HG03571 (cell line): ENCODE data around the gene MARCHF9.
"Not testable (repeated sequence)": the region's sequence is repeated elsewhere in the genome, so short reads cannot be mapped to it uniquely, and the experiment has no call there.

Experiments
- ATAC-seq: cut with Tn5 transposase; IDR thresholded peaks from one replicate; pipeline ENCODE4 v1.9.1; 2021; ENCODE audit not compliant: unreplicated experiment

Gene MARCHF9

GRCh38 chr12:57767876-57768275 lies 13.0 kb downstream of the MARCHF9 start:
- ATAC-seq: no peak

GRCh38 chr12:57769594-57769993 lies 14.7 kb downstream of the MARCHF9 start:
- ATAC-seq: no peak

DNA sequence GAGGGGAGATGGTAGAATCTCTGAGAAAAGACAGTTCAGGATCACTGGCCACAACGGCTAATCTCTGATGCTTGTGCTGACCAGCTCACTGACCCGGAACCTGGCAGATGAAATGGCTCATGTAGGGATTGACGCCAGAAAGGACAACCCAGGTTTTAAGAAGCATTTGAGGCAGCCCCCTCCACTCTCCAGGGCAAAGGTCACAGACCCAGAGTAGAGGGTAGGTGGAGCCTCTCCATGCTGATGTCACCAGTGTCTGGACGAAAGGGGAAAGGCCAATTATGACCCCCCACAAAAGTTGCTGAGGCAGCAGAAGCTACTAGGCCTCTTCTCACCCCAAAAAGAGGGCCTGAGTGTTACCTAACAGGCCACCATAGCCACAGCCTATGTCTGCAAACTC lies 15.8 kb downstream of the MARCHF9 start:
- ATAC-seq: no peak

DNA sequence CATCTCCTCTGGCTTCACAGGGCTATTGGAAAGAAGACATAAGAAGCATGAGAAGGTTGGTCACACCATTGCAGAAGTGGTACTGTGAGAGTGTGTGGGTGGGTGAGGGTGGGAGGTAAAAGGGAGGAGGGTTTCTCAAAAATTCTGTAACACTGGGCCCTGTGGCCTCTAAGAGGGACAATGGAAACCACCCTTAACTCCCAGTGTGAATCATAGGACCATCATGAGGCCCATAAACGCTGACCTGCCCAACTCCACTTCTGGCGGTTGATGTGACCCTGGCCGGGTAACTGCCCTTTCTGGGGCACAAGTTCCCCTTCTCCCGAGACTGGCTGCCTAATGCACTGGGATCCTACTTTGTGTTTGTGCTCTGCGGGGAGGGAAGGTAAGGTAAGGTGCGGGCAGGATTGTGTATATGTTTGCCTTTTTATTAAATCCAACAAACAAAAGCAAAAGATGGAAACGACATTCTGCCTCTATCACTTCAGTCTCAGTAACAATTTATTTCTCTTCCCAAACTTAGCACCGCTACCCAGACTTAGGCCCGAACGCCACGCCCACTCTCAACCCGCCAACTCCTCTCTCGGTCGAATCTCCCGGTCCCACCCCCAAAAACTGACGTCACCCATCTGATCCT lies 16.5 kb downstream of the MARCHF9 start:
- peak; percentile 68 for ATAC-seq

GRCh38 chr12:57771873-57772428 lies 17.0 kb downstream of the MARCHF9 start, which contains the start of gene METTL1:
Gene METTL1 (minus strand): TSS chr12:57772105. CDS start chr12:57772083, 22 bp downstream.
- peak; percentile 79 for ATAC-seq

- ATAC-seq: peak; percentile 33
These were observed 17.8 kb downstream of the MARCHF9 start, which contains the start of gene EEF1AKMT3 for GRCh38 chr12:57772429-57773322. Gene EEF1AKMT3 (plus strand): TSS chr12:57772614. CDS start chr12:57772725, 111 bp downstream.

GRCh38 chr12:57774634-57775033 lies 19.7 kb downstream of the MARCHF9 start:
- not testable (repeated sequence) for ATAC-seq

- ATAC-seq: no peak
These were observed 20.1 kb downstream of the MARCHF9 start for GRCh38 chr12:57775044-57775443.

GRCh38 chr12:57775563-57776246 lies 20.8 kb downstream of the MARCHF9 start:
- no peak for ATAC-seq

DNA sequence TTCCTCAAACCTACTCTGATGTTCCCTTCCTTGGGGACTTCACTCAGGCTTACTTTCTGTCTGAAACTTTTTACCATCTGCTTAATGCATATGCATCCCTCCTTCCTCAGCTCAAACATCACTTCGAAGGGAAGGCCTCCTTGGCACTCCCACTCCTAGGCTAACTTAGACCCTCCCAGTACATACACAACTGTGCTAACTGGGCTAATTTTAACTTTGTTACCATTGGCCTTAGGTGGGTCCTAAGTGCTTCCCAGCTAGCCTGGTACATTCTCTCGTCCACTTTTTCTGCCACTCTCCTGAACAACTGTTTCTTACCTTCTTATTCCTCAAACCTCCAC lies 21.3 kb downstream of the MARCHF9 start:
- ATAC-seq: no peak

- ATAC-seq: no peak
These were observed 22.5 kb downstream of the MARCHF9 start for GRCh38 chr12:57777367-57777766.

- no peak for ATAC-seq
These were observed 23.0 kb downstream of the MARCHF9 start for GRCh38 chr12:57777911-57778310.

DNA sequence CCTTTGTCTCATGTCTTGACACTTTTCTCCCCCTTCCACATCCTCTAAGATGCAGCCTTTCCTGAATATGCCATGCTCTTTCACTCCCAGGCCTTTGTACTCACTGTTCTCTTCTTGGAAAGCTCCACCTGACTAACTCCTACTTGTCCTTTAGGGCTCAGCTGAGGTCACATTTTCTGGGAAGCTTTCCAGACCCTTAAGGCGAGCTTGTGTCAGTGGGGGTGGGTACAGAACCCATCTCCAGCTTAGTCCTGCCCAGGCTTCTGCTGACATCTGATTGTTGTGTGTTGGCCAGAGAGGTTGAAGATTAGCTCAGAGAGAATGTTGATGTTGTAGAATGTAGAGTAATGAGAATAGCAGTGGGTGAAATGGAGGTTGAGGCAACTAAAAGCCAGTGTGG lies 24.8 kb downstream of the MARCHF9 start:
- ATAC-seq: no peak

- ATAC-seq: no peak
These were observed 25.5 kb downstream of the MARCHF9 start for GRCh38 chr12:57780284-57780897.

- no peak for ATAC-seq
These were observed 26.3 kb downstream of the MARCHF9 start for GRCh38 chr12:57781244-57781643.

DNA sequence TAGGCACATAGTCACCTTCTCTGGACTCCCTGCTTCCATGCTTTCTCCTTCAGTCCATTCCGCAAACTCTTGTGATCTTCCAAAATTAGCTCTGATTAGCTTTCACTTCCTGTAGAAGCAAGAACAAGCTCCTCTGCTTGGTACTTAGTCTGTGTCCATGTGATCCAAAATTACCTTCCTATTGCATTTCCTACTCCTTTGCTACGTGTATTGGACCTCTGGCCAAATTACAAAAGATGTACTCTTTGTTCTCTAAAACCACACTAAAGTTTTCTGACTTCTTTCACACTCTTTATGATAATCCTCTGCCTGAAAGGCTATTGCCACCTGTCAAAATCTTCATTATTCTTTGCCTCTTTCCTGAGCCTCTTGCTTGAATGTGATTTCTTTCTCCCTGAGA lies 26.9 kb downstream of the MARCHF9 start:
- no peak for ATAC-seq

DNA sequence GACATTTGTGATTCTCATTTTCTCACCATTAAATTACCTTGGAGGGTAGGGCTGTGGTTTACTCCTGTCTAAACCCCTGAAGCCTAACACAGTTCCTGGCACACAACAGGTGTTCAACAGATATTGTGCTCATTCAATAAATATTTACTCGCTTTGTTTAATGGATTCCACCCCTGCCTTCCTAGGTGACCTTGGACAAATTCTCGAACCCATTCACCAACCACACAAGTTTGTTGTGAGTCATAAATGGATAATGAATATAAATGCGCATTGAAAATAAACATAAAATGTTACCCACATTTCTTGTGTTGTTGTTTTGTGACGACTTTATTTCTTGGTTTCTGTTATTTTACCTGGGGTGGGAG lies 27.3 kb downstream of the MARCHF9 start:
- no peak for ATAC-seq

DNA sequence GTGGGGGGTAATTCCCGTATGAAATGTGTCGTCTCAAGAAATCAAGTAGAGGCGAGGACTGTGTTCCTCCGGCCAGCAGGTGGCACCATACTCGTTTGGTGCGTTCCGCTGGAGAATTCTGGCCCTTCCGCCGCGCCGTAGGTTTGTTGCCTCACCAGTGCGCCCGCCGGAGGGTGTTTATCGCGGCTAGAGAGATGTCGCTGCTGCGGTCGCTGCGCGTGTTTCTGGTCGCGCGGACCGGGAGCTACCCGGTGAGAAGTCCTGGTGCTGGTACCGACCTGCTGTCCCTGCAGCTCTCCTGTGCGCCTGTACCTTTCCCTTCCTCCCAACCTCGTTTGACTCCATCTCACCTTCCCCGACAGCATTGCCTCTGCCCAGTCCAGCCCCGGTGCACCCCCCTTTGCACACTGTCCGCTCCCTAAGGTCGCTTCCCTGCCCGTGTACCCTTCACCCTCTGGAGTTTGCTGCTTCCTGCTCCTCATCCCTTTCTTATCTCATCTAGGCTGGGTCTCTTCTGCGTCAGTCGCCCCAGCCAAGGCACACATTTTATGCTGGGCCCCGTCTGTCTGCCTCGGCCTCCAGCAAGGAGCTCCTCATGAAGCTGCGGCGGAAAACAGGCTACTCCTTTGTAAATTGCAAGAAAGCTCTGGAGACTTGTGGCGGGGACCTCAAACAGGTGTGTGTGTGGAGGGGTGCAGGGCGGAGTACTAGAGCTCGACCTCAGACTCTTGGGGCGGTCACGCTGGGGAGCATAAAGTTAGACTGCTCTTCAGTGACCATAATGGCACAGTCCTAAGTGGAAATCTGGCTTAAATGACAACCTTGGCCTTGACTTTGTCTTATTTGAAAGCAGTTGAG lies 27.9 kb downstream of the MARCHF9 start, which contains the start of gene TSFM:
Gene TSFM (plus strand): TSS at position 180 of the 858 bp plus-strand sequence. CDS start 15 bp downstream, at position 195.
- peak; percentile 93 for ATAC-seq

GRCh38 chr12:57783466-57783801 lies 28.5 kb downstream of the MARCHF9 start:
- no peak for ATAC-seq

DNA sequence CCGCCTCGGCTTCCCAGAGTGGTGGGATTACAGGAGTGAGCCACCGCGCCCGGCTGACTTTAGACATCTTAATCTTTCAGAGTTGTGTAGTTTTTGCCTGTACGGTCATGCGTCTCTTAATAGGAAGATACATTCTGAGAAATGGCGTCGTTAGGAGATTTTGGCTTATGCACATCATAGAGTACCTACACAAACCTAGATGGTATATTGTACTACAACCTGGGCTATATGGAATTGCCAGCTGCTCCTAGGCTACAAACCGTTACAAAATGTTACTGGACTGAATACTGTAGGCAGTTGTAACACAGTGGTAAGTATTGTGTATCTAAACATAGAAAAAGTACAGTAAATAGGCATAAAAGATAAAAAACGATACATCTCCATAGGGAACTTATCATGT lies 29.0 kb downstream of the MARCHF9 start:
- no peak for ATAC-seq
